ENCODE results near the gene MRTFB.
"Not testable (repeated sequence)": the region's sequence is repeated elsewhere in the genome, so short reads cannot be mapped to it uniquely, and the experiment has no call there.

The MRTFB gene

DNA sequence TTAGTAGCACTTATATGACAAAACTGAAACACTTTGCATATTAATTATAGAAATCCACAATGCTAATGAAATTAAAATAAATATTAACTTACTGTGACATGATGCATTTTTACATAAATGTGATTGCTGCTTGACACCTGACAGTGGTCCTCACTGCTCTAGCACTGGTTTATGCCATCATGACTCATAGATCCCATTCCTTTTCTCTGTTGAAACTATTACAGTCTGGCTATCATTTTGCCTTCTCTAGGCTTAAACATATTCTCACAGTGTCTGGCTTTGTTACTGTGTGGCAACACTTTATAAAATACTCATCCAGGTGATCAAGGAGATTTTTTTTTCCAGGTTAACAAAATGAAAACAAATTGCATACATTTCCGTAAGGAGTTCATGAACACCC lies 108.0 kb downstream of the MRTFB start:
- H3K27me3 ChIP-seq (ENCODE audit: low read depth, low read length) = no peaks in the 10 kb centered on the region
- H3K9me3 ChIP-seq (ENCODE audit: insufficient read depth, low read length) = no peaks in the 10 kb centered on the region
- H3K9ac ChIP-seq (ENCODE audit: low read length) = no peak overlapping the region
- no peaks in the 10 kb centered on the region for H3K79me2 ChIP-seq (ENCODE audit: low read length)
- H3K36me3 ChIP-seq (replicated peaks; ENCODE audit: low read depth, low read length) = no peaks in the 10 kb centered on the region
- no peak overlapping the region for H3K4me2 ChIP-seq (ENCODE audit: low read length)
- no peak overlapping the region for H2AFZ ChIP-seq (ENCODE audit: low read depth, low read length)
- TF ChIP-seq, protein P1, sequence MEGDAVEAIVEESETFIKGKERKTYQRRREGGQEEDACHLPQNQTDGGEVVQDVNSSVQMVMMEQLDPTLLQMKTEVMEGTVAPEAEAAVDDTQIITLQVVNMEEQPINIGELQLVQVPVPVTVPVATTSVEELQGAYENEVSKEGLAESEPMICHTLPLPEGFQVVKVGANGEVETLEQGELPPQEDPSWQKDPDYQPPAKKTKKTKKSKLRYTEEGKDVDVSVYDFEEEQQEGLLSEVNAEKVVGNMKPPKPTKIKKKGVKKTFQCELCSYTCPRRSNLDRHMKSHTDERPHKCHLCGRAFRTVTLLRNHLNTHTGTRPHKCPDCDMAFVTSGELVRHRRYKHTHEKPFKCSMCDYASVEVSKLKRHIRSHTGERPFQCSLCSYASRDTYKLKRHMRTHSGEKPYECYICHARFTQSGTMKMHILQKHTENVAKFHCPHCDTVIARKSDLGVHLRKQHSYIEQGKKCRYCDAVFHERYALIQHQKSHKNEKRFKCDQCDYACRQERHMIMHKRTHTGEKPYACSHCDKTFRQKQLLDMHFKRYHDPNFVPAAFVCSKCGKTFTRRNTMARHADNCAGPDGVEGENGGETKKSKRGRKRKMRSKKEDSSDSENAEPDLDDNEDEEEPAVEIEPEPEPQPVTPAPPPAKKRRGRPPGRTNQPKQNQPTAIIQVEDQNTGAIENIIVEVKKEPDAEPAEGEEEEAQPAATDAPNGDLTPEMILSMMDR (IDR thresholded peaks at IDR 0.05; ENCODE audit: low read depth, low read length) = no peak
- no peak for TF ChIP-seq EZH2phosphoT487 (IDR thresholded peaks at IDR 0.05; ENCODE audit: low read depth)
- no peaks in the 10 kb centered on the region for H4K20me1 ChIP-seq (ENCODE audit: insufficient read depth, low read length)
- H3K4me3 ChIP-seq (ENCODE audit: low read length) = no peak overlapping the region
- H3K4me1 ChIP-seq (ENCODE audit: low read length) = peaks cover 10% of the 10 kb centered on the region
- no peak overlapping the region for H3K27ac ChIP-seq (ENCODE audit: low read length)

DNA sequence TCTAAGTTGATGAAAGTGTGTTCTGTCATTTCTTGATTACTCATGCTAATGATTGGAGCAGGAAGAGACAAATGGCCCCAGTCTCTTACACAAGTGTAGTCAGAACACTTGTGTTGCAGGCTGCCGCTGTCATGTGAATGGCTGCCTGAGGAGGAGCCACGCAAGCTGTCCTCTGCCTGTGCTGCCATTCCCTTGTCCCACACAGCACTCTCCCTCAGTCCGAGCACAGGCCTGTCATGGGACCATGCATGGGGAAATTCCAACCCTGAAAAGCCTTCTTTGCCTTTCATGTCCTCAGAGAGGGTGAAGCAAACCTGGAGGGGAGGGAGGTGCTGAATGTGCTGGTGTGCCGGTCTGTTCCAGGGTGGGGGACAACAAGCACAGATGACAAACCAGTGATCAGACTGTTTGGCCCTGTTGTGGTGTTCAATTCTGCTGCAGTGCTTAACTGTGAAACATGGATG lies 109.4 kb downstream of the MRTFB start:
- no peak overlapping the region for H3K9ac ChIP-seq (ENCODE audit: low read length)
- no peaks in the 10 kb centered on the region for H3K79me2 ChIP-seq (ENCODE audit: low read length)
- TF ChIP-seq, protein P1 (IDR thresholded peaks at IDR 0.05; ENCODE audit: low read depth, low read length) = no peak
- no peak for TF ChIP-seq EZH2phosphoT487 (IDR thresholded peaks at IDR 0.05; ENCODE audit: low read depth)
- no peaks in the 10 kb centered on the region for H3K9me3 ChIP-seq (ENCODE audit: insufficient read depth, low read length)
- H2AFZ ChIP-seq (ENCODE audit: low read depth, low read length) = no peak overlapping the region
- no peak overlapping the region for H3K4me3 ChIP-seq (ENCODE audit: low read length)
- no peaks in the 10 kb centered on the region for H3K27me3 ChIP-seq (ENCODE audit: low read depth, low read length)
- no peak overlapping the region for H3K4me2 ChIP-seq (ENCODE audit: low read length)
- H3K36me3 ChIP-seq (replicated peaks; ENCODE audit: low read depth, low read length) = no peaks in the 10 kb centered on the region
- no peak overlapping the region for H3K27ac ChIP-seq (ENCODE audit: low read length)
- H3K4me1 ChIP-seq (ENCODE audit: low read length) = peaks cover 10% of the 10 kb centered on the region
- no peaks in the 10 kb centered on the region for H4K20me1 ChIP-seq (ENCODE audit: insufficient read depth, low read length)

DNA sequence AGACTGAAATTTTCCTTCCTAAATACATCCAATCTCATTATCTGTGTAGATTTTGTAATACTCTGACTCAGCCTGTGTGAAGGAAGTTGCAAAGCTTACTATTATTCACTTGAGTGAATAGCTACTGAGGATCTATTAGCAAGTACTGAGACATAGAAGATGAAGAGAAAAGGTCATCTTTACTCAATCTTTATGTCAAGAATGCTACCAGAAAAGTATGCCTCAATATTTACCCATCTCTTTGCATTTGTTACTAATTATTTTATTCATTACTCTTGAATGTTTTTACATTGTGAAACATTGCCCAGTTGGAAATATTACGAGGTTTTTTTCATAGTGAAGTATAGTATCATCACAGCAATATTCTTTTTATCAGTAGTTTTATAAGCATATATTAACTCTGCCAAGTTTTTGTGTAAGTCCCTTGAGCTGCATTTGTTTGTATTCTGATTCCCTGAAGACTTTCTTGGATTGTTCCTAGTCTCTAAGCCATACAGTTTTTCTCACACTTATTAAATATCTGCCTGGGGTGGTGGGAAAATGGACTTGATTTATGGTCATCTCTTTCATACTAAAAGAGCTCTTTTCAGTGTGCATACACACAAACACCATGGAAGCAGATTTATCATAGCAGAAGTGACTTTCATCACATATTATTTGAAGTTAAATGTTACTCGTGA lies 110.4 kb downstream of the MRTFB start:
- Histone ChIP-seq H3K9me3 (ENCODE audit: insufficient read depth, low read length) (no peaks in the 10 kb centered on the region), H3K9ac (ENCODE audit: low read length) (no peak overlapping the region), H3K27me3 (ENCODE audit: low read depth, low read length) (no peaks in the 10 kb centered on the region), H3K4me3 (ENCODE audit: low read length) (no peak overlapping the region), H3K27ac (ENCODE audit: low read length) (no peak overlapping the region), H2AFZ (ENCODE audit: low read depth, low read length) (no peak overlapping the region), H4K20me1 (ENCODE audit: insufficient read depth, low read length) (no peaks in the 10 kb centered on the region), H3K36me3 (replicated peaks; ENCODE audit: low read depth, low read length) (no peaks in the 10 kb centered on the region), H3K4me2 (ENCODE audit: low read length) (no peak overlapping the region), H3K4me1 (ENCODE audit: low read length) (peaks cover 10% of the 10 kb centered on the region), H3K79me2 (ENCODE audit: low read length) (no peaks in the 10 kb centered on the region)
- TF ChIP-seq, protein P1 (IDR thresholded peaks at IDR 0.05; ENCODE audit: low read depth, low read length) = no peak
- no peak for TF ChIP-seq EZH2phosphoT487 (IDR thresholded peaks at IDR 0.05; ENCODE audit: low read depth)

DNA sequence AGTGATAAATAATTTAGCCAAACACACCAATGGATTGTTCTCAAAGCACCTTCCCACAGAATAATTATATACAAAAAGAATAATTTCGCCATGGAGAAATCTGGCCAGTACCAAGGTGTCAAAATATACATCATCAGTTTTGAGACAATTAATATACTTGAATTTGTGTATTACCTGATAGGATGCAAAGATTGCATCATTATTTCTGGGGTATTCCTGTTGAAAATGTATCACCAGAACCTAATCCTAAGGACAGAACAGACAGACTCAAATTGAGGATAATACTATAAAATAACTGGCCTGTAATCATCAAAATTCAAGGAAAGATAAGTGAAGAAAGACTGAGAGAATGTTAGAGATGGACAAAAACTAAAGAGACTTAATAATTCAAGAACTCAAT lies 111.9 kb downstream of the MRTFB start:
- TF ChIP-seq, protein P1 (IDR thresholded peaks at IDR 0.05; ENCODE audit: low read depth, low read length) = no peak
- no peak for TF ChIP-seq EZH2phosphoT487 (IDR thresholded peaks at IDR 0.05; ENCODE audit: low read depth)
- no peaks in the 10 kb centered on the region for H3K79me2 ChIP-seq (ENCODE audit: low read length)
- no peaks in the 10 kb centered on the region for H4K20me1 ChIP-seq (ENCODE audit: insufficient read depth, low read length)
- H3K27ac ChIP-seq (ENCODE audit: low read length) = no peak overlapping the region
- H3K4me1 ChIP-seq (ENCODE audit: low read length) = peaks cover 2% of the 10 kb centered on the region
- H3K9me3 ChIP-seq (ENCODE audit: insufficient read depth, low read length) = no peaks in the 10 kb centered on the region
- no peaks in the 10 kb centered on the region for H3K36me3 ChIP-seq (replicated peaks; ENCODE audit: low read depth, low read length)
- no peaks in the 10 kb centered on the region for H3K27me3 ChIP-seq (ENCODE audit: low read depth, low read length)
- no peak overlapping the region for H3K4me2 ChIP-seq (ENCODE audit: low read length)
- no peak overlapping the region for H3K9ac ChIP-seq (ENCODE audit: low read length)
- H2AFZ ChIP-seq (ENCODE audit: low read depth, low read length) = no peak overlapping the region
- H3K4me3 ChIP-seq (ENCODE audit: low read length) = no peak overlapping the region

DNA sequence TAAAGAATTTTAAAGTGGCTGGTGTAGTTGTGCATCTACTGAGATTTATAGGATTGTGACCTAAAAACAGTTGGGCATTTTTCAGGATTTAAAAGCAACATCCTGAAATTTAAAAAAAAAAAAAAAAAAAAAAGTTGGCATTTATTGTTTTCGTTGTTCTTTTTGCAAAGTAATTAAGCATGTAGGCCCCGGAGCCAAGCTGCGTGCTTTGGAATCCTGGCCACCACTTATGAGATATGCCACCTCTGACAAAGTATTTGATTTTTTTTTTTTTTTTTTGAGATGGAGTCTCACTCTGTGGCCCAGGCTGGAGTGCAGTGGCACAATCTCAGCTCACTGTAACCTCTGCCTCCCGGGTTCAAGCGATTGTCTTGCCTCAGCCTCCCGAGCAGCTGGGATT lies 112.8 kb downstream of the MRTFB start:
- not testable (repeated sequence) for H3K4me3 ChIP-seq (ENCODE audit: low read length); H3K4me2 ChIP-seq (ENCODE audit: low read length); H3K27ac ChIP-seq (ENCODE audit: low read length); H3K27me3 ChIP-seq (ENCODE audit: low read depth, low read length); H3K9ac ChIP-seq (ENCODE audit: low read length); H4K20me1 ChIP-seq (ENCODE audit: insufficient read depth, low read length); H3K9me3 ChIP-seq (ENCODE audit: insufficient read depth, low read length); H3K36me3 ChIP-seq (replicated peaks; ENCODE audit: low read depth, low read length); H2AFZ ChIP-seq (ENCODE audit: low read depth, low read length); H3K79me2 ChIP-seq (ENCODE audit: low read length); H3K4me1 ChIP-seq (ENCODE audit: low read length)
